ENCODE data around the gene GPR62. TPM values are rescaled to one million over a fixed set of nuclear protein-coding genes. Genes with fewer than 3 reads are reported as not detected.
A peak's percentile ranks its signal among the peaks of the same experiment; 100 is the strongest.

The GPR62 gene
- total and polyA plus RNA-seq, 9 of the 15 experiments (the other 6 are each of a cell fraction or from before 2014, with no cell fraction given) = not detected

- no peak for TF ChIP-seq ZNF707 (CRISPR knock-in tag; conservative IDR thresholded peaks at IDR 0.05)
- TF ChIP-seq ZBTB9 (CRISPR knock-in tag; IDR thresholded peaks at IDR 0.05) = 0 out of 2 replicates have a peak, but pooled peaks have one; percentile 26
These were observed 51.0 kb downstream of the GPR62 start (continued) for GRCh38 chr3:52006017-52006819.

GRCh38 chr3:52006820-52007133 lies 51.6 kb downstream of the GPR62 start:
- peaks cover 17 to 29% of the 10 kb centered on the region in 2 experiments; a peak in 4 of 5 replicates for H3K4me1 ChIP-seq (replicated peaks in 1 of 2; ENCODE audit: control insufficient read depth in 2 of 2, insufficient read depth in 2 of 2, low read length in 2 of 2)
- H3K4me2 ChIP-seq (ENCODE audit: insufficient read depth, low read length) = no peak overlapping the region
- H3K9me1 ChIP-seq (ENCODE audit: control insufficient read depth, insufficient read depth, low read length) = no peaks in the 10 kb centered on the region
- H3K36me3 ChIP-seq (ENCODE audit: control insufficient read depth, insufficient read depth, low read length) = no peaks in the 10 kb centered on the region
- FAIRE-seq (no peak), DNase-seq (ENCODE audit: extremely low read depth in 1 of 4, low spot score in 3 of 4) (no peak), ATAC-seq (no peak)
- POLR2A ChIA-PET = interaction anchor here (1.7 kb wide), 1 partner anchor 11 kb away, joined by 5 read pairs; the partner anchor contains the start of gene RPL29
- H3K27me3 ChIP-seq (ENCODE audit: control insufficient read depth in 2 of 2, insufficient read depth in 2 of 2, low read length in 2 of 2) = no peaks in the 10 kb centered on the region
- H3K79me2 ChIP-seq (ENCODE audit: control insufficient read depth, insufficient read depth, low read length) = no peaks in the 10 kb centered on the region
- no peak overlapping the region for H2AFZ ChIP-seq (ENCODE audit: low read depth, low read length)
- no peak for TF ChIP-seq CTCFL (IDR thresholded peaks at IDR 0.05; ENCODE audit: borderline replicate concordance, insufficient read depth, low read depth, low read length, poor library complexity, severe bottlenecking)
- TF ChIP-seq BCL6 (CRISPR knock-in tag; IDR thresholded peaks at IDR 0.05) = no peak
- no peak for TF ChIP-seq EZH2 (IDR thresholded peaks at IDR 0.05; ENCODE audit: borderline replicate concordance, low read depth, low read length)
- TF ChIP-seq ZZZ3 (IDR thresholded peaks at IDR 0.05) = no peak
- no peak for TF ChIP-seq JUND (IDR thresholded peaks at IDR 0.05; ENCODE audit: borderline replicate concordance, low read depth, low read length)
- TF ChIP-seq JUND (tag; IDR thresholded peaks at IDR 0.05; ENCODE audit: borderline replicate concordance, low read depth, low read length) = no peak
- no peak overlapping the region for H3K4me3 ChIP-seq
- H3K9me3 ChIP-seq (replicated peaks; ENCODE audit: control insufficient read depth, insufficient read depth, low read depth, low read length) = no peaks in the 10 kb centered on the region
- no peak overlapping the region for H3K9ac ChIP-seq (ENCODE audit: insufficient read depth in 1 of 2, low read depth in 2 of 2, low read length in 2 of 2)
- BruUV-seq (replicated peaks) = no TSS peak
- no peaks in the 10 kb centered on the region for H4K20me1 ChIP-seq (replicated peaks; ENCODE audit: control insufficient read depth, insufficient read depth, low read length)
- intact Hi-C loops (cut with micrococcal nuclease) (loop anchor here (1.0 kb wide), 1 partner anchor 122 kb away; no protein-coding TSS in a partner anchor), in situ Hi-C loops (cut with MboI) (loop anchor here (25.0 kb wide), 1 partner anchor 381 kb away; no protein-coding TSS in a partner anchor)
- no peak overlapping the region for H3K27ac ChIP-seq (ENCODE audit: extremely low read depth, low read depth, low read length)
- 29% methylated on average over 5 of the region's 6 CpGs for WGBS (ENCODE audit: insufficient coverage, low coverage, missing lambda C conversion rate)
- CTCF ChIA-PET (ENCODE audit: low intra/inter-chr PET ratio) = no interaction called here

Measured in K562 (cell line).